GM23338 (cell line): Measurements from ENCODE around the gene GRK3. TPM values are rescaled to one million over a fixed set of nuclear protein-coding genes. Genes with fewer than 3 reads are reported as not detected.

Source experiments
- ATAC-seq: fragments of 200-7000 bp; cut with Tn5 transposase; 3 replicates; pipeline ENCODE4 v1.9.1; 2020
- DNase-seq: peaks from one replicate; pipeline ENCODE4 v3.0.0-alpha.2; 2015; ENCODE audit warnings: low spot score
- H2AFZ ChIP-seq: fragments of 200-600 bp; sonication (generic); 2 replicates; pipeline ENCODE4 v1.8.0; 2016; ENCODE audit warnings: antibody characterized with exemption, mild to moderate bottlenecking, moderate library complexity
- H3F3A ChIP-seq: fragments of 200-600 bp; sonication (generic); replicated peaks from 2 replicates; pipeline ENCODE4 v1.8.0; 2017; ENCODE audit warnings: antibody characterized with exemption, mixed run types, low read depth
- H3K27ac ChIP-seq: fragments of 200-600 bp; sonication (generic); 2 replicates; pipeline ENCODE4 v1.6.1; 2016; ENCODE audit warnings: low read depth
- H3K27me3 ChIP-seq: fragments of 200-600 bp; sonication (generic); 2 replicates; pipeline ENCODE4 v1.8.0; 2016; ENCODE audit warnings: mild to moderate bottlenecking, mixed run types, moderate library complexity; ENCODE audit not compliant: insufficient read depth
- H3K36me3 ChIP-seq: fragments of 200-600 bp; sonication (generic); 2 replicates; pipeline ENCODE4 v1.8.0; 2016; ENCODE audit warnings: mild to moderate bottlenecking; ENCODE audit not compliant: insufficient read depth
- H3K4me1 ChIP-seq: fragments of 200-600 bp; sonication (generic); 2 replicates; pipeline ENCODE4 v1.8.0; 2016; ENCODE audit warnings: mild to moderate bottlenecking, moderate library complexity; ENCODE audit not compliant: insufficient read depth
- H3K4me2 ChIP-seq: fragments of 200-600 bp; sonication (generic); 2 replicates; pipeline ENCODE4 v1.7.1; 2017; ENCODE audit warnings: mixed run types
- H3K4me3 ChIP-seq: fragments of 200-600 bp; sonication (generic); 2 replicates; pipeline ENCODE4 v1.6.1; 2016; ENCODE audit warnings: mixed run types
- H3K79me2 ChIP-seq: fragments of 200-600 bp; sonication (generic); replicated peaks from 2 replicates; pipeline ENCODE4 v1.8.0; 2017; ENCODE audit warnings: mild to moderate bottlenecking; ENCODE audit not compliant: insufficient read depth
- H3K9me2 ChIP-seq: fragments of 200-600 bp; sonication (generic); 2 replicates; pipeline ENCODE4 v1.8.0; 2017; ENCODE audit not compliant: insufficient read depth
- H4K20me1 ChIP-seq: fragments of 200-600 bp; sonication (generic); replicated peaks from 2 replicates; pipeline ENCODE4 v1.8.0; 2017; ENCODE audit warnings: mild to moderate bottlenecking; ENCODE audit not compliant: insufficient read depth
- H3K27ac Mint-ChIP-seq: 2 replicates; pipeline ENCODE4 v1.8.0; 2020; ENCODE audit warnings: inconsistent platforms, mild to moderate bottlenecking, moderate library complexity, mixed read lengths
- H3K27me3 Mint-ChIP-seq: 3 replicates; pipeline ENCODE4 v1.8.0; 2022; ENCODE audit warnings: low read depth, mild to moderate bottlenecking, moderate library complexity, mixed read lengths, inconsistent platforms; ENCODE audit not compliant: insufficient read depth, poor library complexity
- H3K36me3 Mint-ChIP-seq: 3 replicates; pipeline ENCODE4 v1.8.0; 2021; ENCODE audit warnings: low read depth, mild to moderate bottlenecking, inconsistent platforms, moderate library complexity, mixed read lengths
- H3K4me1 Mint-ChIP-seq: 3 replicates; pipeline ENCODE4 v1.8.0; 2020; ENCODE audit warnings: mild to moderate bottlenecking, inconsistent platforms, mixed read lengths
- H3K4me3 Mint-ChIP-seq: 3 replicates; pipeline ENCODE4 v1.8.0; 2021; ENCODE audit warnings: moderate library complexity, mild to moderate bottlenecking, inconsistent platforms, mixed read lengths
- H3K9me3 Mint-ChIP-seq: 3 replicates; pipeline ENCODE4 v1.8.0; 2020; ENCODE audit warnings: moderate library complexity, mild to moderate bottlenecking, inconsistent platforms, mixed read lengths
- CREB1 ChIP-seq: fragments of 250-450 bp; sonication (Bioruptor Pico); IDR thresholded peaks from 2 replicates; pipeline ENCODE4 v1.5.0; 2020; ENCODE audit warnings: low read depth, mild to moderate bottlenecking, moderate library complexity
- CTCF ChIP-seq, 2 experiments: fragments of 200-600 bp in 1 of 2; sonication (generic) in 1 of 2; conservative IDR thresholded peaks; 2 replicates each; pipeline versions ENCODE4 v1.5.1 to v1.6.1; 2016 to 2017; ENCODE audit warnings: antibody characterized with exemption in 2 of 2, low read depth in 2 of 2, mild to moderate bottlenecking in 2 of 2, moderate library complexity in 1 of 2
- EZH2 ChIP-seq: fragments of 200-600 bp; sonication (generic); IDR thresholded peaks from one replicate; pipeline ENCODE4 v1.8.0; 2017; ENCODE audit warnings: antibody characterized with exemption, mild to moderate bottlenecking, low read depth; ENCODE audit not compliant: unreplicated experiment
- EZH2phosphoT487 ChIP-seq: fragments of 200-600 bp; sonication (generic); IDR thresholded peaks from one replicate; pipeline ENCODE4 v1.8.1; 2018; ENCODE audit warnings: antibody characterized with exemption; ENCODE audit not compliant: unreplicated experiment
- JUNB ChIP-seq: IDR thresholded peaks from one replicate; pipeline ENCODE4 v1.6.1; 2016; ENCODE audit warnings: antibody characterized with exemption; ENCODE audit not compliant: unreplicated experiment
- NANOG ChIP-seq: IDR thresholded peaks from 2 replicates; pipeline ENCODE4 v1.6.1; 2016; ENCODE audit warnings: antibody characterized with exemption, borderline replicate concordance
- POLR2AphosphoS5 ChIP-seq: IDR thresholded peaks from 2 replicates; pipeline ENCODE4 v1.6.1; 2016; ENCODE audit warnings: antibody characterized with exemption, low read depth
- STAT1 ChIP-seq: IDR thresholded peaks from one replicate; pipeline ENCODE4 v1.6.1; 2016; ENCODE audit warnings: antibody characterized with exemption; ENCODE audit not compliant: unreplicated experiment
- ZNF114 ChIP-seq: fragments of 250-450 bp; sonication (Bioruptor Pico); IDR thresholded peaks from 2 replicates; pipeline ENCODE4 v1.5.0; 2020; ENCODE audit warnings: mild to moderate bottlenecking, moderate library complexity
- ZNF331 ChIP-seq: fragments of 250-450 bp; sonication (Bioruptor Pico); IDR thresholded peaks from 2 replicates; pipeline ENCODE4 v1.5.0; 2020; ENCODE audit warnings: low read depth, mild to moderate bottlenecking, moderate library complexity
- polyA plus RNA-seq: library from polyadenylated mRNA; unstranded; fragments of >200 nt; fragmentation: Nextera tagmentation; extraction: Ambion mirVana; gene quantifications from 2 replicates; pipeline ENCODE4 v1.2.1, GENCODE V29; 2016
- total RNA-seq: library from RNA; depleted of rRNA; stranded (reverse); fragments of >200 nt; shearing (Covaris generic); gene quantifications from 2 replicates; pipeline ENCODE4 v1.2.3, GENCODE V29; 2014
- TF ChIP-seq, protein P1 (sequence below): IDR thresholded peaks from one replicate; pipeline ENCODE4 v1.6.1; 2018; ENCODE audit warnings: antibody characterized with exemption; ENCODE audit not compliant: unreplicated experiment
- TF ChIP-seq, protein P2 (sequence below): IDR thresholded peaks from 2 replicates; pipeline ENCODE4 v1.6.1; 2016; ENCODE audit warnings: antibody characterized with exemption

Gene GRK3
- total and polyA plus RNA-seq, 2 experiments from 2014 or later = 6.0 to 25.3 TPM

- TF ChIP-seq ZNF331 (CRISPR knock-in tag) = no peak
- no peak for TF ChIP-seq EZH2
- TF ChIP-seq ZNF114 (CRISPR knock-in tag) = no peak
- TF ChIP-seq CREB1 (CRISPR knock-in tag) = no peak
- TF ChIP-seq CTCF (conservative IDR thresholded peaks at IDR 0.05; ENCODE audit: low read depth in 2 of 2) = no peak
- no peak for TF ChIP-seq NANOG
Observed at GRCh38 chr22:25661073-25661472, 96.6 kb downstream of the GRK3 start (continued).

GRCh38 chr22:25663654-25664053 lies 99.2 kb downstream of the GRK3 start:
- Histone ChIP-seq H3K27ac (no peak overlapping the region), H3K79me2 (0 out of 2 replicates have a peak, but pooled peaks cover 2% of the 10 kb centered on the region), H3F3A (no peaks in the 10 kb centered on the region), H3K9me2 (no peaks in the 10 kb centered on the region; the same call in 1 of the 2 replicates), H3K4me2 (no peak overlapping the region), H3K4me1 (0 out of 2 replicates have a peak, but pooled peaks cover 6% of the 10 kb centered on the region), H2AFZ (no peak overlapping the region), H3K4me3 (no peak overlapping the region), H4K20me1 (peaks cover 9% of the 10 kb centered on the region), H3K36me3 (no peaks in the 10 kb centered on the region), H3K27me3 (no peaks in the 10 kb centered on the region)
- H3K27me3 Mint-ChIP-seq = peaks cover under 1% of the 10 kb centered on the region
- H3K4me3 Mint-ChIP-seq = no peak overlapping the region
- peaks cover 6% of the 10 kb centered on the region for H3K4me1 Mint-ChIP-seq
- no peak for ATAC-seq
- no peaks in the 10 kb centered on the region for H3K36me3 Mint-ChIP-seq
- DNase-seq = no peak
- no peaks in the 10 kb centered on the region for H3K9me3 Mint-ChIP-seq
- H3K27ac Mint-ChIP-seq = no peak overlapping the region
- TF ChIP-seq EZH2phosphoT487 (no peak), CREB1 (CRISPR knock-in tag) (no peak), EZH2 (no peak), ZNF114 (CRISPR knock-in tag) (no peak), POLR2AphosphoS5 (no peak), CTCF (conservative IDR thresholded peaks at IDR 0.05; ENCODE audit: low read depth in 2 of 2) (no peak), STAT1 (no peak), NANOG (no peak), ZNF331 (CRISPR knock-in tag) (no peak), JUNB (no peak)
- TF ChIP-seq, protein P1, sequence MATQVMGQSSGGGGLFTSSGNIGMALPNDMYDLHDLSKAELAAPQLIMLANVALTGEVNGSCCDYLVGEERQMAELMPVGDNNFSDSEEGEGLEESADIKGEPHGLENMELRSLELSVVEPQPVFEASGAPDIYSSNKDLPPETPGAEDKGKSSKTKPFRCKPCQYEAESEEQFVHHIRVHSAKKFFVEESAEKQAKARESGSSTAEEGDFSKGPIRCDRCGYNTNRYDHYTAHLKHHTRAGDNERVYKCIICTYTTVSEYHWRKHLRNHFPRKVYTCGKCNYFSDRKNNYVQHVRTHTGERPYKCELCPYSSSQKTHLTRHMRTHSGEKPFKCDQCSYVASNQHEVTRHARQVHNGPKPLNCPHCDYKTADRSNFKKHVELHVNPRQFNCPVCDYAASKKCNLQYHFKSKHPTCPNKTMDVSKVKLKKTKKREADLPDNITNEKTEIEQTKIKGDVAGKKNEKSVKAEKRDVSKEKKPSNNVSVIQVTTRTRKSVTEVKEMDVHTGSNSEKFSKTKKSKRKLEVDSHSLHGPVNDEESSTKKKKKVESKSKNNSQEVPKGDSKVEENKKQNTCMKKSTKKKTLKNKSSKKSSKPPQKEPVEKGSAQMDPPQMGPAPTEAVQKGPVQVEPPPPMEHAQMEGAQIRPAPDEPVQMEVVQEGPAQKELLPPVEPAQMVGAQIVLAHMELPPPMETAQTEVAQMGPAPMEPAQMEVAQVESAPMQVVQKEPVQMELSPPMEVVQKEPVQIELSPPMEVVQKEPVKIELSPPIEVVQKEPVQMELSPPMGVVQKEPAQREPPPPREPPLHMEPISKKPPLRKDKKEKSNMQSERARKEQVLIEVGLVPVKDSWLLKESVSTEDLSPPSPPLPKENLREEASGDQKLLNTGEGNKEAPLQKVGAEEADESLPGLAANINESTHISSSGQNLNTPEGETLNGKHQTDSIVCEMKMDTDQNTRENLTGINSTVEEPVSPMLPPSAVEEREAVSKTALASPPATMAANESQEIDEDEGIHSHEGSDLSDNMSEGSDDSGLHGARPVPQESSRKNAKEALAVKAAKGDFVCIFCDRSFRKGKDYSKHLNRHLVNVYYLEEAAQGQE = no peak
- TF ChIP-seq, protein P2, sequence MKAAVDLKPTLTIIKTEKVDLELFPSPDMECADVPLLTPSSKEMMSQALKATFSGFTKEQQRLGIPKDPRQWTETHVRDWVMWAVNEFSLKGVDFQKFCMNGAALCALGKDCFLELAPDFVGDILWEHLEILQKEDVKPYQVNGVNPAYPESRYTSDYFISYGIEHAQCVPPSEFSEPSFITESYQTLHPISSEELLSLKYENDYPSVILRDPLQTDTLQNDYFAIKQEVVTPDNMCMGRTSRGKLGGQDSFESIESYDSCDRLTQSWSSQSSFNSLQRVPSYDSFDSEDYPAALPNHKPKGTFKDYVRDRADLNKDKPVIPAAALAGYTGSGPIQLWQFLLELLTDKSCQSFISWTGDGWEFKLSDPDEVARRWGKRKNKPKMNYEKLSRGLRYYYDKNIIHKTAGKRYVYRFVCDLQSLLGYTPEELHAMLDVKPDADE = no peak
